Neutrophil (primary cell): ENCODE data around the gene GDF2.

Experiments
- H3K27ac ChIP-seq: fragments of 200-600 bp; sonication (generic); 2 replicates; pipeline ENCODE4 v1.5.1; 2016; ENCODE audit warnings: mild to moderate bottlenecking, moderate library complexity
- H3K27me3 ChIP-seq: fragments of 200-600 bp; sonication (generic); 2 replicates; pipeline ENCODE4 v1.6.0; 2016; ENCODE audit warnings: mild to moderate bottlenecking
- H3K36me3 ChIP-seq: fragments of 200-600 bp; sonication (generic); 2 replicates; pipeline ENCODE4 v1.5.1; 2017
- H3K4me1 ChIP-seq, 2 experiments: fragments of 200-600 bp in 1 of 2; sonication (generic) in 1 of 2; 1 replicate in 1 of 2; 2 replicates in 1 of 2; pipeline versions ENCODE4 v1.5.1 to v1.6.1; 2013 to 2016; ENCODE audit warnings: low read depth in 1 of 2, low read length in 1 of 2, mild to moderate bottlenecking in 1 of 2, moderate library complexity in 1 of 2; ENCODE audit not compliant: control insufficient read depth in 1 of 2, insufficient read depth in 1 of 2
- H3K4me3 ChIP-seq, 2 experiments: fragments of 200-600 bp in 1 of 2; sonication (generic) in 1 of 2; 1 replicate in 1 of 2; 2 replicates in 1 of 2; pipeline ENCODE4 v1.5.1; 2013 to 2016; ENCODE audit warnings: low read depth in 1 of 2, low read length in 1 of 2, mild to moderate bottlenecking in 1 of 2, moderate library complexity in 1 of 2
- H3K9me3 ChIP-seq: fragments of 200-600 bp; sonication (generic); 2 replicates; pipeline ENCODE4 v1.5.1; 2016
- CTCF ChIP-seq: fragments of 200-600 bp; sonication (generic); IDR thresholded peaks from 2 replicates; pipeline ENCODE4 v1.5.1; 2016; ENCODE audit warnings: antibody characterized with exemption

The GDF2 gene

GRCh38 chr10:47354900-47355299 lies 32.6 kb downstream of the GDF2 start:
- no peaks in the 10 kb centered on the region for H3K36me3 ChIP-seq
- TF ChIP-seq CTCF, result no peak
- H3K4me1 ChIP-seq, result no peaks in the 10 kb centered on the region
- H3K9me3 ChIP-seq, result no peaks in the 10 kb centered on the region
- H3K27ac ChIP-seq, result no peak overlapping the region
- H3K4me3 ChIP-seq, result no peak overlapping the region
- no peaks in the 10 kb centered on the region for H3K27me3 ChIP-seq

DNA sequence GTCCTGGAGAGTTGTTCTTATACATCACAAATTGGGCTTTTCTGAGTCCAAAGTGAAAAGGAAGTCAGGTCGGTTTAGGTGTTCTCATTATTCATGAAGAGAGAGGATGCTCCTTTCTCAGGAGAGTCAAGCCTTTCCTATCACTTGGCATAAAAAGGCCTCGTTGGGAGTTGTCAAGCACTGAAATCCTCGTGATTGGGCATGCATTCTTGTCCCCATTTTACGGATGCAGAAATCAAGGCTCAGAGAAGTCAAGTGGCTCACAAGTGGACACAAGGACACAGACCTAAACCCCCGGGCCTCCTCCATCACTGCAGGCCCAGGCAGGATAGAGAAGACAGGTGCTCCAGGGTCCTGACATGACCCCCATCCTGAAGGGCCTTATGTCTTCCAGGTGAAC lies 34.5 kb downstream of the GDF2 start:
- no peak overlapping the region for H3K27ac ChIP-seq
- no peaks in the 10 kb centered on the region for H3K27me3 ChIP-seq
- H3K36me3 ChIP-seq, result no peaks in the 10 kb centered on the region
- no peaks in the 10 kb centered on the region for H3K4me1 ChIP-seq
- TF ChIP-seq CTCF, result no peak
- no peak overlapping the region for H3K4me3 ChIP-seq
- no peaks in the 10 kb centered on the region for H3K9me3 ChIP-seq

- Histone ChIP-seq H3K4me1 (no peaks in the 10 kb centered on the region), H3K36me3 (no peaks in the 10 kb centered on the region)
These were observed 34.9 kb downstream of the GDF2 start for GRCh38 chr10:47357131-47357582.

DNA sequence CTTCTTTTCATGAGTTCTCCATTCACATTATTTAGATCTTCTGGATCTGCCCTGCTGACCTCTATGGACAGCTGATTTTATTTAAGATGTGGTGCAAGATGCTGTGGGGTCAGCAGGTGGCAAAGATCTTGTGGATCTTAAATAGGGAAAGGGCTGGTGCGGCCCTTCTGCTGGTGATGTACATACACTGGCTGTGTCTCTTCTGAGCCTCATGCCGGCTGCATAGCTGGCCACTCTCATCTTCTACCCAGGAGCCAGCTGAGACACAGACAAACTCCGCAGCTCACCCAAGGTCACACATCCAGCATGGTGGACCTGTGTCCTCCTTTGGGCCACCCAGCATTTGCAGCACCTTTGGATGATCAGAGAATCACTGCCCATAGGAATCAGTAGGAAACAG lies 35.7 kb downstream of the GDF2 start:
- Histone ChIP-seq H3K27me3 (no peaks in the 10 kb centered on the region), H3K9me3 (no peaks in the 10 kb centered on the region), H3K4me3 (no peak overlapping the region), H3K4me1 (no peaks in the 10 kb centered on the region), H3K36me3 (no peaks in the 10 kb centered on the region), H3K27ac (no peak overlapping the region)
- TF ChIP-seq CTCF, result no peak

More at GRCh38 chr10:47357131-47357582, 34.9 kb downstream of the GDF2 start:
- no peak for TF ChIP-seq CTCF
- Histone ChIP-seq H3K4me3 (no peak overlapping the region), H3K27ac (no peak overlapping the region), H3K27me3 (no peaks in the 10 kb centered on the region), H3K9me3 (no peaks in the 10 kb centered on the region)

GRCh38 chr10:47358457-47358856 lies 36.2 kb downstream of the GDF2 start:
- Histone ChIP-seq H3K27ac (no peak overlapping the region), H3K36me3 (no peaks in the 10 kb centered on the region), H3K4me3 (no peak overlapping the region), H3K4me1 (no peaks in the 10 kb centered on the region), H3K27me3 (no peaks in the 10 kb centered on the region), H3K9me3 (no peaks in the 10 kb centered on the region)
- TF ChIP-seq CTCF, result no peak

DNA sequence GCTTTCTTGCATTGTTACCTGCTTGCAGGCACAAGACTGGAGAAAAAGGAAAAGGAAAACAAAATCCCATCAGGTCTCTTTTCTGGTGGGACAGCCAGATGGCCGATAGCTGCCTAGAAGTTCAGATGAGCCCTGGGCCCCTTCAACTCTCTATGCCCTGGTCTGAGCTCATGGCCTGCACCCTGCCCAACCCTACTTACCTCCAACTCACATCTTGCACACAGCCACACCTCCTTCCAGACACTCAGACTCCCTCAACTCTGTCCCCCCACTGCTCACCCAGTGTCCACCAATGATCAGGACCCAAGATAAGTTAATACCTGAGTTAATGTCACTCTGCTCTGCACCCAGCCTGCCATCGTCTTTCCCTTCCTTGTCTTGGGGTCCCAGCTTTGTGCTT lies 36.8 kb downstream of the GDF2 start:
- TF ChIP-seq CTCF, result no peak
- Histone ChIP-seq H3K4me1 (no peaks in the 10 kb centered on the region), H3K9me3 (no peaks in the 10 kb centered on the region), H3K4me3 (no peak overlapping the region), H3K27ac (no peak overlapping the region), H3K27me3 (no peaks in the 10 kb centered on the region), H3K36me3 (no peaks in the 10 kb centered on the region)
